MCF 10A (cell line): ENCODE results near the gene PPP1R14D. TPM values are rescaled to one million over a fixed set of nuclear protein-coding genes. Genes with fewer than 3 reads are reported as not detected.

Experiments
- BruUV-seq: library from RNA; stranded (reverse); fragments of 400-500 nt; replicated peaks from 2 replicates; lab custom pipeline; 2021; lab: Mats Ljungman, UMichigan
- CTCF ChIA-PET: fragments of 300-600 bp; sonication (Branson Sonifier 250); formaldehyde crosslinking; extraction: SDS; loops from one replicate; lab custom pipeline; 2021; ENCODE audit warnings: antibody characterized with exemption, inconsistent platforms; lab: Yijun Ruan, JAX
- POLR2A ChIA-PET: fragments of 300-600, 350-650 bp; sonication (Branson Sonifier 250); formaldehyde crosslinking; extraction: SDS; loops from one replicate; lab custom pipeline; 2020; ENCODE audit warnings: antibody characterized with exemption, inconsistent platforms; lab: Yijun Ruan, JAX
- DNase-seq: peaks from one replicate; pipeline ENCODE4 v3.0.0-alpha.2; 2018; ENCODE audit not compliant: unreplicated experiment
- H3K27ac Mint-ChIP-seq: one replicate; pipeline ENCODE4 v1.8.0; 2022; ENCODE audit warnings: mild to moderate bottlenecking, low read depth, mixed read lengths; ENCODE audit not compliant: unreplicated experiment
- H3K27me3 Mint-ChIP-seq: one replicate; pipeline ENCODE4 v1.8.0; 2022; ENCODE audit warnings: mixed read lengths; ENCODE audit not compliant: insufficient read depth, unreplicated experiment
- H3K36me3 Mint-ChIP-seq: one replicate; pipeline ENCODE4 v1.8.0; 2022; ENCODE audit warnings: mild to moderate bottlenecking, moderate library complexity, mixed read lengths; ENCODE audit not compliant: insufficient read depth, unreplicated experiment
- H3K4me1 Mint-ChIP-seq: one replicate; pipeline ENCODE4 v1.8.0; 2022; ENCODE audit warnings: mixed read lengths; ENCODE audit not compliant: insufficient read depth, unreplicated experiment
- H3K4me3 Mint-ChIP-seq: one replicate; pipeline ENCODE4 v1.8.0; 2022; ENCODE audit warnings: mild to moderate bottlenecking, moderate library complexity, mixed read lengths; ENCODE audit not compliant: unreplicated experiment
- H3K9me3 Mint-ChIP-seq: one replicate; pipeline ENCODE4 v1.8.0; 2022; ENCODE audit warnings: mixed read lengths; ENCODE audit not compliant: unreplicated experiment
- intact Hi-C: fragments of 100-400 bp; cut with micrococcal nuclease; formaldehyde crosslinking; loops from 2 replicates; pipeline ENCODE4 v1.14.1; 2022
- total RNA-seq: library from RNA; stranded (reverse); gene quantifications from 2 replicates; pipeline ENCODE4 v1.2.3, GENCODE V29; 2022
- TF ChIP-seq, protein P1 (sequence below): fragments of 200-600 bp; IDR thresholded peaks from one replicate; pipeline ENCODE4 v1.8.0; 2022; ENCODE audit warnings: antibody characterized with exemption, mild to moderate bottlenecking; ENCODE audit not compliant: unreplicated experiment

Gene PPP1R14D
- total RNA-seq, 1 experiment from 2014 or later, result not detected

GRCh38 chr15:40856746-40857145 lies 28.2 kb upstream of the PPP1R14D start:
- CTCF ChIA-PET, result interaction anchor here (0.6 to 7.8 kb wide), 19 partner anchors 10 to 946 kb away, joined by 3 to 131 read pairs (median 4); partner anchors contain the start of genes DNAJC17, SPINT1, VPS18 and ZFYVE19
- Mint-ChIP-seq H3K27me3 (no peaks in the 10 kb centered on the region), H3K27ac (no peak overlapping the region), H3K4me3 (no peak overlapping the region), H3K4me1 (peaks cover 13% of the 10 kb centered on the region), H3K9me3 (no peaks in the 10 kb centered on the region), H3K36me3 (peaks cover 40% of the 10 kb centered on the region)
- DNase-seq, result no peak
- intact Hi-C loops, result loop anchor here (1.0 to 5.0 kb wide), 2 partner anchors 36 to 109 kb away; no protein-coding TSS in a partner anchor
- TF ChIP-seq, protein P1, sequence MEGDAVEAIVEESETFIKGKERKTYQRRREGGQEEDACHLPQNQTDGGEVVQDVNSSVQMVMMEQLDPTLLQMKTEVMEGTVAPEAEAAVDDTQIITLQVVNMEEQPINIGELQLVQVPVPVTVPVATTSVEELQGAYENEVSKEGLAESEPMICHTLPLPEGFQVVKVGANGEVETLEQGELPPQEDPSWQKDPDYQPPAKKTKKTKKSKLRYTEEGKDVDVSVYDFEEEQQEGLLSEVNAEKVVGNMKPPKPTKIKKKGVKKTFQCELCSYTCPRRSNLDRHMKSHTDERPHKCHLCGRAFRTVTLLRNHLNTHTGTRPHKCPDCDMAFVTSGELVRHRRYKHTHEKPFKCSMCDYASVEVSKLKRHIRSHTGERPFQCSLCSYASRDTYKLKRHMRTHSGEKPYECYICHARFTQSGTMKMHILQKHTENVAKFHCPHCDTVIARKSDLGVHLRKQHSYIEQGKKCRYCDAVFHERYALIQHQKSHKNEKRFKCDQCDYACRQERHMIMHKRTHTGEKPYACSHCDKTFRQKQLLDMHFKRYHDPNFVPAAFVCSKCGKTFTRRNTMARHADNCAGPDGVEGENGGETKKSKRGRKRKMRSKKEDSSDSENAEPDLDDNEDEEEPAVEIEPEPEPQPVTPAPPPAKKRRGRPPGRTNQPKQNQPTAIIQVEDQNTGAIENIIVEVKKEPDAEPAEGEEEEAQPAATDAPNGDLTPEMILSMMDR, result no peak
- no TSS peak for BruUV-seq
- POLR2A ChIA-PET, result interaction anchor here (0.6 to 7.8 kb wide), 7 partner anchors 10 to 105 kb away, joined by 3 to 68 read pairs (median 3); partner anchors contain the start of genes RHOV and VPS18

DNA sequence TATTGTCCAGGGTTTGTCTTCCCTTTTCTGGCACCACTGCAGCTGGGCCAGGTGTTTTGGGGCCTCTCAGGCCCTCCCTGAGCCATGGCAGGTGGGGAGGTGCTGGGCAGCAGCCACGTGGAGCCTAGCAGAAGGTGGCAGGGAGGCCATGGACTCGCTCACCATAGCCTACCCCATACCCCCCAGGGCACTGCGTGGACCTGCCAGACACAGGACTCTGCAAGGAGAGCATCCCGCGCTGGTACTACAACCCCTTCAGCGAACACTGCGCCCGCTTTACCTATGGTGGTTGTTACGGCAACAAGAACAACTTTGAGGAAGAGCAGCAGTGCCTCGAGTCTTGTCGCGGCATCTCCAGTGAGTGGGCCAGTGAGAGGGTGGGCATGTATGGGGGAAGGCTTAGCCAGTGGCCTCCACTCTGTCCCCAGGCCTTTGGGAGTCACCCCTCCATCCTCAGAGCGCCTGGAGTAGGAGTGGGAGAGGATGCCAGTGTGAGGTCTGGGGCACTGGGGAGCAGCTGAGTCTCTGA lies 27.3 kb upstream of the PPP1R14D start:
- H3K27ac Mint-ChIP-seq, result no peak overlapping the region
- H3K27me3 Mint-ChIP-seq, result no peaks in the 10 kb centered on the region
- TF ChIP-seq, protein P1, result no peak
- no peak overlapping the region for H3K4me3 Mint-ChIP-seq
- H3K36me3 Mint-ChIP-seq, result peaks cover 50% of the 10 kb centered on the region
- no TSS peak for BruUV-seq
- H3K4me1 Mint-ChIP-seq, result peaks cover 12% of the 10 kb centered on the region
- no peak for DNase-seq
- intact Hi-C loops, result loop anchor here (5.0 kb wide), 1 partner anchor 108 kb away; no protein-coding TSS in a partner anchor
- CTCF ChIA-PET, result interaction anchor here (0.5 to 7.8 kb wide), 9 partner anchors 9 to 316 kb away, joined by 3 to 131 read pairs (median 3); partner anchors contain the start of genes SPINT1 and VPS18
- H3K9me3 Mint-ChIP-seq, result no peaks in the 10 kb centered on the region
- POLR2A ChIA-PET, result interaction anchor here (0.6 to 5.3 kb wide), 4 partner anchors 22 to 39 kb away, joined by 3 to 63 read pairs (median 6); partner anchors contain the start of gene VPS18

DNA sequence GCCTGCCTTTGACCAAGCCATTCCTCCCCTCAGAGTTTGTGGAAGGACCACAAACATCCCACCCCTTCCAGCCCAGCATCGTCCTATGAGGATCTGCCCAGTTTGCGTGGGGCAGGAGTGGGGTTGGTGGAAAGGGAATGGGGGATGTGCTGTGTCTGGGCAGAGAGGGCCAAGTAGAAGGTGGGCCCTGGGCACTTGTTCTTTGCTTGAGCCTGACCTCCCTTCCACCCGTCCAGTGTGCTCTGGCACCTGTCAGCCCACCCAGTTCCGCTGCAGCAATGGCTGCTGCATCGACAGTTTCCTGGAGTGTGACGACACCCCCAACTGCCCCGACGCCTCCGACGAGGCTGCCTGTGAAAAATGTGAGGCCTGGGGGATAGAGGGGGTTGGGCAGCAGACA lies 25.7 kb upstream of the PPP1R14D start:
- no peaks in the 10 kb centered on the region for H3K9me3 Mint-ChIP-seq
- POLR2A ChIA-PET, result interaction anchor here (1.8 kb wide), 1 partner anchor 40 kb away, joined by 10 read pairs; the partner anchor contains the start of gene VPS18
- no peak overlapping the region for H3K27ac Mint-ChIP-seq
- H3K27me3 Mint-ChIP-seq, result no peaks in the 10 kb centered on the region
- peaks cover 66% of the 10 kb centered on the region for H3K36me3 Mint-ChIP-seq
- CTCF ChIA-PET, result interaction anchor here (2.9 to 7.8 kb wide), 2 partner anchors 41 to 69 kb away, joined by 10 to 131 read pairs; partner anchors contain the start of gene VPS18
- no TSS peak for BruUV-seq
- H3K4me1 Mint-ChIP-seq, result peaks cover 6% of the 10 kb centered on the region
- TF ChIP-seq, protein P1, result no peak
- H3K4me3 Mint-ChIP-seq, result no peak overlapping the region
- intact Hi-C loops, result no loop called here
- no peak for DNase-seq

- Mint-ChIP-seq H3K27me3 (no peaks in the 10 kb centered on the region), H3K27ac (no peak overlapping the region), H3K4me3 (no peak overlapping the region), H3K36me3 (peaks cover 68% of the 10 kb centered on the region), H3K9me3 (no peaks in the 10 kb centered on the region), H3K4me1 (no peaks in the 10 kb centered on the region)
- CTCF ChIA-PET, result interaction anchor here (2.9 kb wide), 1 partner anchor 68 kb away, joined by 10 read pairs; no protein-coding TSS in a partner anchor
- DNase-seq, result no peak
- BruUV-seq, result no TSS peak
- POLR2A ChIA-PET, result no interaction called here
- intact Hi-C loops, result no loop called here
- TF ChIP-seq, protein P1, result no peak
Measured at GRCh38 chr15:40853241-40853890, 24.9 kb upstream of the PPP1R14D start.
